HG03439 (cell line): ENCODE measurements around the gene WIPF1.

Experiments used
- ATAC-seq: cut with Tn5 transposase; IDR thresholded peaks from one replicate; pipeline ENCODE4 v1.9.1; 2021; ENCODE audit warnings: mild to moderate bottlenecking, moderate library complexity; ENCODE audit not compliant: unreplicated experiment

WIPF1 gene

DNA sequence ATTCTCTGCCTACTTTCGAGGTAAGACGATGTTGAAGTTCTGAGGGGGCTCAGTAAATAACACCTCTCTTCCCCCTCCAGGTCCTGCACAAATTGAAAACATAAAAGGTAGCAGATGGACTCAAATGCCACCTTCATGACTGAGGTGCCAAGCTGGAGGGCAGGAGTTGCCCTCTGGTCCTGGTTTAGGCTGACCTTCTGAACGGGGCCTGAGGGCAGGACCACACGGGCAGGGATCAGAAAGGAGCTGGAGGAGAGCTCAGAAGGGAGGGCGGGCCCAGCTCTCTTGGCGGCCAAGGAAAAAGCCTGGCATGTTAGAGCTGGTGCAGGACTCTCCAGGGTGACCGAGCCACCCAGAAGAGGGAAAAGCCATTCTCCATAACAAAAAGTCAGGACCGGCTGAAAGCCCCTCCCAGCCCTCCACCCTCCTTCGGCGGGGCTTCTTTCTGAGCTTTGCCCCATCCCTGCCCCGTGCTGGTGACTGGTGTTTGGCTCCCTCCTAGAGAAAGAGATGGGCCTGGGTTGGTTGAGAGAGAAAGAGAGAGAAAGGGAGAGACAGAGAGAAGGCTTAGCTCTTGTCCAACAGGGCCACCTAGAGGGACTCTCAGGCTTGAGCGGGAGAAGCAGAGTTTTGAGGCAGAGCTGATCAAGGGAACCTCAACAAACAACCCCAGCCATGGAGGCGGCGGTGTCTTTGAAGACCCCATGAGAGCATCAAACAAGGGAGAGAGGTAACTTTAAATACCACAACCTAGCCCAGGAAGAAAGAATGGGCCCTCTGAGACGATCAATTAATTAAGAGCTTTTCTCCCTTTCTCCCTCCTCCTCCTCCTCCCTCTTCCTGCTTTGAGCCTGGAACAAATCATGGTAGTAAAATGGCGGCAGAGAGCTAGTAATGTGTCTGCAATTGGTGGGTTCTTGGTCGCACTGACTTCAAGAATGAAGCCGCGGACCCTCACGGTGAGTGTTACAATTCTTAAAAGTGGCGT lies 50.8 kb downstream of the WIPF1 start:
- ATAC-seq: no peak

DNA sequence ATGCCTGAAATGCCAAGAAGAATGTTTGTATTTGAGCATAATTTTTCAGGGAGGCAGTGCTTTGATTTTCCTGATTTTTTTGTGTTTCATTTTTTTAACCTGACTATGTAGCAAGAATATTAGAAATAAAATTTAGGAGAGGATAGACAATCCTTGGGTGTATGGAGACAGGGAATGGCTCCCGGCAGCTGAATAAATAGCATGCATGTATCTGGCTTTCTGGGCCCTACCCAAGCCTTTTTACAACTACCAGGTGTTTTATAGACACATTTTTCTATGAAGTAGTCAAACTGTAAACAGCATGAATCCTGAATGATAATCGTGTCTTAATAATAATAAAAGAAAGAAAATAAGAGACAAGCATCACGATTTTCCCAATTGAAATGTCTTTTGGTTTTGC lies 52.4 kb downstream of the WIPF1 start:
- no peak for ATAC-seq

DNA sequence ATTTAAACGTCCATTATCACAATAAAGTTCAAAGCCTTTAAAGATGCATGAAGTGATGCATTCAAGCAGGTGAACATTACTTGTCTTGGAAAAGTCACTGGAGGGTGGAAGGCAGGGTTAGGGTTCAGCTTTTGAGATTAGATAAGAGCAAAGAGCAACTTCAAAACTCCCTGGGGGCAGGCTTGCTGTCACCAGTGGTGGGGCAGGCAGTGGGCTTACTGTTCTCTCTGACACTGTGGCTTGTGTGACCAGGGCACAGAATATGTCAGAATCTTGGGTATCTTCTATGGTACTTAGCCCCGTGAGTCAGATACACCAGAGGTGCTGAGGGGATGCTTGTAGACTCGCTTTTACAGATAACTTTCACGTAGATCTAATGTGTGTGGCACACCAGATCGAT lies 52.8 kb downstream of the WIPF1 start:
- no peak for ATAC-seq

DNA sequence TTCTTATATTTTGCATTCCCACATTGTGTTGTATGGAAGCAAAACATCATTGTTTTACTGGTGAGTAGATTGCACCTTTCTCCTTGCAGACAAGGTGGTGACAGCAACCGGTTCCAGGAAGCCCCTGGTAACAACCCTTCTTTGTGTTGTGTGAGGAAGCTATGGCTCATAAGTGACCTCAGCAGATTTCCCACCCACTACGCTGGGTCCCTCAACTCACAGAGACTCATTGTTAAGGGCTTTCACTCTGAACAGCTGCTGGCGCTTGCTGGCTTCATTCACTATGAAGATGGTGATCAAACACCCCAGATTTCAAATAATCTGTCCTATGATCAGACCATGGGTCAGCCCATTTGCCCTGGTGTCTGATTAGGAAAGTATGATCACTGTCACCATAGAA lies 53.4 kb downstream of the WIPF1 start:
- ATAC-seq: no peak

DNA sequence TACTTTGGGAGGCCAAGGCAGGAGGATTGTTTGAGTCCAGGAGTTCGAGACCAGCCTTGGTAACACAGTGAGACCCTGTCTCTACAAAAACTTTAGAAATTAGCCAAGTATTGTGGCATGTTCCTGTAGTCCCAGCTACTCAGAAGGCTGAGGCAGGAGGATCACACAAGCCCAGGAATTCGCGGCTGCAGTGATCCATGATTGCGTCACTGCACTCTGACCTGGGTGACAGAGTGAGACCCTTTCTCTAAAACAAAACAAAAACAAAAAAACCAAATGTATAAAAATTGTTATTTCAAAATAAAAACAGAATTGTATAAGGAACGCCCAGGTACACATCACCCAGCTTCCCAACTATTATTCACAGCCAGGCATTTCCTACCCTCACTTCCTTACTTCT lies 56.7 kb downstream of the WIPF1 start:
- no peak for ATAC-seq

DNA sequence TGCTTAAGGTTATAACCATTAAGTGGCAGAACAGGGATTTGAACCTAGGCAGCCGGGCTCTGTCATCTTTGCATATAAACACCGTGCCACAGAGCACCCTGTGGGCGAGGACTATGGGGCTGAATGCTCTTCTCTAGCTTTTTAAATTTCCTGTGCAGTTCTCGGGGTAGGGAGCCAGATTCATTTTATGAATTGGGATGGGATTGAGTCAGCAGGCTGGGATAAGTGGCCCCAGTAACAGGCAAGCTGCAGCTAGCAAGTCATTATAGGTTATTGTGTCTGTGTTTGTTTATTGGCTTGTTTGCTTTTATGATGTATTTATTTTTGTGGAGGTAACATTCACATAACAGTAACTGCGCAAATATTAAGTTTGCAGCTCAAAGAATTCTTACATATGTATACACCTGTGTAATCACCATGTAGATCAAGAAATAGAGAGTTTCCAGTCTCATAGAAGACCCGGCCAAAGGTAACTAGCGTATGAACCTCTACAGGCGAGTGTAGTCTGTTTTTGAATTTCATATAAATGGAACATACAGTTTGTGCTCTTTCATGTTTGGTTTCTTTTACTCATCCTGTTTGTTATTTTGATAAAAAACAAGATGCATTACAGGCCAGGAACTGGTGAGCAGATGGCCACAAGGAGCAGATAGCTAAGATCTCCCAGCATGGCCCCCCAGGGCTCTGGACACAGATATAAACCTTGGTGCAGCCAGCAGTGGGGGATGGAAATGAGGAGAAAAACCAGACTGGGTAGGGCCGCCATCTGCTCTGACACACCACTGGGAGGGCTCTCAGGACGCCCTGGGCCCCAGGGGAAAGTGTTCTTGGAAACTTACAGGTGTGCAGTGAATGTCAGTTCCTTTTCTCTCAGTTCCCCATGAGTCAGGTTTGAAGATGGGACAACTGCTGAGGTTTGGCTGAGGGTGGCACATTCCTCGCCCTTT lies 61.6 kb downstream of the WIPF1 start:
- ATAC-seq: no peak

DNA sequence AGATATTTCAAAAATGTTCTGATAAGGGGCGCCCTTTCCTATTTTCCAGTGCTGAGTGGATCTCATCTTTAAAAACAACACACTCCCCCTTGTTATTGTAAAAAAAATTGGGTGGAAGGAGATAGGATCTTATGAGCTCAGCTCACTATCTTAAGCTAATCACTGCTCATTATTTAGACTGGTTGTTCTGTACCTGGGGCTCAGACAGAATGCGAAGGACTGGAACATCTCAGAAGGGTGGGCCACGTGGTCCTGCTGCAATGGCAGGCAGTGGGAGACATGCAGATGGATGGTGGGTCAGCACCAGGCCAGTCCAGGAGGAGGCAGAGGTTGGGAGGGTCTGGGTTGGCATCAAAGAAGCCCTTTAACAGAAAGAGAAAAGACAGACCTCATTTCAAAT lies 62.5 kb downstream of the WIPF1 start:
- ATAC-seq: no peak

DNA sequence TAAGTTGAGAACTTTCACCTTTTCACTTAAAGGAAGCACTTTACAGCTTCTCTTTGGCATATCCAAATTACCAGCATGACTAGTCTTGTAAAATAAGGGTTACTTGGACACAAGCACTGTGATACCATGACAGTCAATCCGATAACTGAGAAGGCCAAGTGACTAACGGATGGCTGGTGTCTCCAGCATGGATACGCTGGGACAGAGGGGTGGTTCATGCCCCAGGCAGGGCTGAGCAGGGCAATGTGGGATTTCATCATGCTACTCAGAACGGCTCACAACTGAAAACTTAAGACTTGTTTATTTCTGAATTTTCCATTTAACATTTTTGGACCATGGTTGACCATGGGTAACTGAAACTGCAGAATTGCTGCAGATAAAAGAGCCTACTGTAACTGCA lies 67.7 kb downstream of the WIPF1 start:
- ATAC-seq: no peak

DNA sequence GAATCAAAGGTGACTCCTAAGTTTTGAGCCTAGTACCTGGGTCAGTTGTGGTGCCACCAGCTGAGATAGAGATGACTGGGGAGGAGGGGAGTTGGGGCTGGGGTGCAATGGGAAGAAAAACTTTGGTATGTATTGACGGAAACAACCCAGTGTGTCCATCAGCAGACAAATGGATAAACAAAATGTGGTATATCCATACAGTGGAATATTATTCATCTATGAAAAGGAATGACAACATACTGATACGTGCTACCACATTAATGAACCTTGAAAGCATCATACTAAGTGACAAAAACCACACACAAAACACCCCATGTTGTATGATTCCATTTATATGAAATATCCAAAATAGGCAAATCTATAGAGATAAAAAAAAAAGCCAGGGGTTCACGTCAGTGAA lies 69.6 kb downstream of the WIPF1 start:
- ATAC-seq: no peak

DNA sequence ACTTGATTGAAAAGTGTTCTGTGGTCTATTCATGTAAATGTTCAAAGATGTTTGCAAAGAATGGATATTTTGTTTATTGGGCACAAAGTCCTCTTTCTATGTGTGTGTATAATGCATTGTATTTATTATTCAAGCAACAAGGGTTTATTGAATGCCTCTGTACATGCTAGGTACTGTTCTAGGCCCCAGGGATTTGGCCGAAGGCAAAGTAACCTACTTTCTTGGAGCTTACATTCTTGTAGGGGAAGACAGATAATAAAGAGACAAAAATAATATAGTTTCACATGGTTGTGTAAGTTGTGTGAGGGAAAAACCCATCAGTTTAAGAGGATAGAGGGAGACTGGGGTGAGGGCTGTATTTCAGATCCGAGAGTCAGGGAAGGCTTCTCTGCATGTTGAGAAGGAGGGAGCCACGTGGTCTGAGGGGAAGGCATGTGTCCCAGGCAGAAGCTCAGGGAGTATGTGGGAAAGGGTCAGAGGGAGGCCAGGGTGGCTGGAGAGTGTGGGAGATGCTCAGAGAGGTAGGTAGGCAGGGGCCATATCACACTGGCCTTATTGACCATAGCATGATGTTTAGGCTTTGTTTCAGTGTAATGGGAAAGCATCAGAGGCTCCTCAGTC lies 70.4 kb downstream of the WIPF1 start:
- ATAC-seq: no peak

DNA sequence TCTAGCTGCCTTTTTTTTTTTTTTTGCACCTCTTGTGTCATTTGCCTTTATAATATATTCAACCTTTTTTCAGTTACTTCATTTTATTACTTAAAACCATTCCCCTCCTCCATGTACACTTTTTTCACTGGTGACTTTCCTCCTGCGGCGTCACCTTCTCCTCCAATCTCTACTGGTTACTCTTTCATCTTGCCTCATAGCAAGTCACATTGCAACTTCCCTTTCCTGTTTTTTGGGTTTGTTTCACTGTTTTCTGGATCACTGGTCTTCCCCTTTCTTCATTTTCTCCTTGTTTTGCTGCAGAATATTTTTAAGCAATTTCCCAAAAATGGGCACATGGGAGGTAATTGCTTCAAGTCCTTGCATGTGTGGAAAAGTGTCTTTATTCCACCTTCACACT lies 73.1 kb downstream of the WIPF1 start:
- no peak for ATAC-seq

DNA sequence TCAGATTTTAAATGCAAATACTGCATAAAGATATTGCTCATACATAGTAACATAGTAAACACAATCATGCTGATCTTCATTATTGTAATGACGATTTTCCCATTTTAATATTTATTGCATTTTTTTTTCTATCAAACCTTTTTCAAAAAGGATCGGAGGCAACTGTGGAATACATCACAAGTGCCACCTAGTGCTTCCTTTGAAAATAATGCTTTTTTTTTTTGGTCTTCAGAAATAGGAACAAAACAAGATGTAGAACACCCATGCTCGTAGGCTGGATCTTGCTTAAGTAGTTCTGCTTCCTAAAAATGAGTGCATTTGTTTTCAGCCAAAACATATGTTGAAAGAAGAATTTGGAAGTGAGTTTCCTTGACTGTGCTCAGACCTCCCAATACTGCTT lies 75.1 kb downstream of the WIPF1 start:
- ATAC-seq: no peak

DNA sequence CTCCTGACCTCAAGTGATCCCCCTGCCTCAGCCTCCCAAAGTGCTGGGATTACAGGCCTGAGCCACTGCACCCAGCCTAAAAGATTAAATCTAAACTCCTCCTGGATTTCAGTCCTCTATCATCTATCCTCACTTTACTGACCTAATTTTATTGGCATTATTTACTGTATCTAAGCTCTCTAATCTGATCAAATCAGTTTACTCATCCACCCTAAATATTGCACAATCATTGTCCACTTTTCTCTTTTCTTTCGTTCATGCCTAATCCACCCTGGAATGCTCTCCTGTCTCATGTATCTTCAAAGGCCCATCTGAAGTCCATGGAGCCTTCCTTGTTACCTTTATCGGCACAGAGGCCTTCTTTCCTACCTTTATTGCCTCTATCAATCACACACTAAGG lies 79.2 kb downstream of the WIPF1 start:
- ATAC-seq: no peak

DNA sequence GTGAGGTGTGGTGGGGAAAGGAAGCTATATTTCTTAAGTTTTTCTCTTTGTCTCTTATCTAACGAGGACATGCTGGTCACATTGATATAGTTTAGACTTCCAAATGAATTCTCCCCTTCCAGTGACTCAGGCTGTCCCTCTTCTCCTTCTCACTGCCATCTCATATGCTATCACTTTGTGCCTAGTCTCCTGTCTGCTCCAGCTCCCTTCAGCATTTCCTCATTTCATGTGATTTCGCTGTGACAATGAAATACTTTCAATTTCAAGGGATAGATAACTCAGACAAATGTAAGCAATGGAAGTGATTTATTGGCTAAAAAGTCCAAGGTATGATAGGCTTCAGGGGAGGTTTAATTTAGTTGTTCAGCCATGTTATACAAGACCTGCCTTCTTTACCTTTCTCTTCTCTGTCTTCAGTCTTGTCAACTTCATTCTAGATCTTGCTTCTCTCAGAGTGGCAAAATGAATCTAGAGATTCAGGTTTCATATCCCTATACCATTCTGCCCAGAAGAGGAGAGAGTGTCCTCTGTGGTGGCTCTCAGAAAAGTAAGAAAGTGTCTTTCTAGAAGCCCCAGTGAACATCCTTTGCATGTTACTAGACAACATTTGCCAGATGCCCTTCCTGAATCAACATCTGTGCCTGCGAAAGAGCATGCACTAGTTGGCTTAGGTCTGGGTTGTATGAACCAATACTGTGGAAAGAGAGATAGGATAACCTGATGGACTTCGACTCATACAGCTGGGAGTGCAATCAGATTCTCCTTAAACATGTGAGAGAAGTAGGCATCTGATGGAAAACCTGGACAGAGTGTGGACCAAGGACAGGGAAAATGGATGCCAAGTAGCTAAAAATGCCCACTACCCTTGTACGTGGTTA lies 80.9 kb downstream of the WIPF1 start:
- ATAC-seq: no peak

DNA sequence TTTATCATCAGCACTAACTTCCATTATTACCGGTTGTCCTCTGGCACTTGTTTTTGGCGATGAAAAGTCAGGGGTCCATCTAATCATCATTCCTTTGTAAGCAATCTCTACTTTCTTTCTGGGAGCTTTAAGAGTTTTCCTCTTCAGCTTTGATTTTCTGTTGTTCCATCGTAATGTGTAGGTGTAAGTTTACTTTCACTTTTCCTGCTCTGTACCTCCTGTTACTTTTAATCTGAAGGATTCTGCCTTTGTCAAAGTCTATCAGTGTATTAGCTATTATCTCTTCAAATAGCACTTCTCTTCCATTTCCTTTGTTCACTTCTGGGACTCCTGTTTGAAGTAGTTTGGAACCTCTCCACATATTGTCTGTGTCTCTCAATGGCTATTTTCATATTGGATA lies 85.3 kb downstream of the WIPF1 start:
- no peak for ATAC-seq

DNA sequence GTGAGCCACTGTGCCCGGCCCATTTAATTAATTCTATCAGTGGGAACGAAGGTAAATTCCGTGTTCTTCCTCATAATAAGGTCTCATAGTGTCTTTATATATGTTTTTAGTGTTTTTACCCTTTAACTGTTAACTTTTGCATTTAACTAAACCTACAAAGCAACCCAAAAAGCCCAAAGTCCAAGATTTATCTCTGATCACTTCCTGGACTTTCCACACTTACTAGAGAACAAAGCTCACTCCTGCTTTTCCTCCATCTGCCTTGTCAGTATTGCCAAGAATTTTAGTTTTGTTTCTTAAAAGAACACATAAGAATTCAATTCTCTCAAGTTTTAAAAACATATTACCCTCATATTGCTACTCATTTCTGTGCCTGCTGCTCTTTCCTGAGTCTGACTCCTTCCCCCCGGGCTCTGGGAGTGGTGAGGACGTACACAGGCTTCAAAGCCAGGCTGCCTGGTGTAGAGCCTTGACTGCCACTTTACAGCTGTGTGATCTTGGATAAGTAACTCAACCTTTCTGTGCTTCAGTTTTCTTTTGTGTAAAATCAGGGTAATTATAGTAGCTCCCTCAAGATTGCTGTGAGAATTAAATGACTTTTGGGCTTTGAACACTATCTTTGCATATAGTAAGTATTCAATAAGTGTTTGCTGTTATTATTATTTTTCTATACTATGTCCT lies 85.9 kb downstream of the WIPF1 start:
- ATAC-seq: no peak

DNA sequence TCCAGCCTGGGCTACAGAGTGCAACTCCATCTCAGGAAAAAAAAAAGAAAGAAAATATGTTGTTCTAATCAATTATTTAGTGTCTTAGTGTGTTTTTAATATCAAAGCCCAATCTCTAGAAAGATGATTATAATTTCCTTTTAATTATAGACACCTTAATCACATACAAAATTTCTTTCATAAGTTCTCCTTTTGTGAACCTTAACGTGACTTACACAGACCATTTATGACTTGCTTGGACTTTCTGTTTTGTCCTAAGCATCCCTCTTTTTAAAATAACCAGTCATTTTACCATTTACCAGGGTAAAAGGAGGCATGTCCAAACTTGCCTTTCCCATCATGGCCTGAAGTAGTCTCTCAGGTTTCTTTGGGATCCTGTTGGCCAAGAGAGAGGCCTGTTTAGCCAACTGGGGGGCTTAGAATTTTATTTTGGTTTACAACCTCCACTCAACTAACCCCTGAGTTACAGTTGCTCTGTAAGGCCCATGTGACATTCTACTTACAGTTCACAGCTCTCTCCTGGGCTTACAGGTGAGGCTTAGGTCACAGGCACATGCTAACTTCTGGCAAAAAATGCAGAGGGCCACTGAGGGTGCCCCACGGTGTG lies 86.9 kb downstream of the WIPF1 start:
- no peak for ATAC-seq
